ENCODE measurements around the gene CDK14.

CDK14 gene

DNA sequence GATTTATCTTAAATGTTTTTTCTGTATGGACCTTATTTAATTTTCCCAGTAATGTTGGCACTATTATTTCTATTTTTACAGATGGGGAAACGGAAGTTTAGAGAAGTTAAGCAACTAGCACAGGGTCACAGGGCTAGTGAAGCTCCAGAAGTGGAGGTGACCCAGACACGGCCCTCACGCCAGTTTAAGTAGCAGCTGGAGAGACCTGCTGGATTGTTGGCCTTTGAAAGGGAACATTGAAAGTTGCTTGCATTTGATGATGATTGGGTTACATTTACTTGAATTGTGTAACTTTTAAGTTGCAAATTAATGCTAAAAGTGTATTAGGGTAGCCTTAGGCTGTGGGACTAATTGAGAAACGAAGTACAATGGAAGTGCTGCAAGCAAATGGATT lies 25.6 kb downstream of the CDK14 start:
- TF ChIP-seq, protein P1, sequence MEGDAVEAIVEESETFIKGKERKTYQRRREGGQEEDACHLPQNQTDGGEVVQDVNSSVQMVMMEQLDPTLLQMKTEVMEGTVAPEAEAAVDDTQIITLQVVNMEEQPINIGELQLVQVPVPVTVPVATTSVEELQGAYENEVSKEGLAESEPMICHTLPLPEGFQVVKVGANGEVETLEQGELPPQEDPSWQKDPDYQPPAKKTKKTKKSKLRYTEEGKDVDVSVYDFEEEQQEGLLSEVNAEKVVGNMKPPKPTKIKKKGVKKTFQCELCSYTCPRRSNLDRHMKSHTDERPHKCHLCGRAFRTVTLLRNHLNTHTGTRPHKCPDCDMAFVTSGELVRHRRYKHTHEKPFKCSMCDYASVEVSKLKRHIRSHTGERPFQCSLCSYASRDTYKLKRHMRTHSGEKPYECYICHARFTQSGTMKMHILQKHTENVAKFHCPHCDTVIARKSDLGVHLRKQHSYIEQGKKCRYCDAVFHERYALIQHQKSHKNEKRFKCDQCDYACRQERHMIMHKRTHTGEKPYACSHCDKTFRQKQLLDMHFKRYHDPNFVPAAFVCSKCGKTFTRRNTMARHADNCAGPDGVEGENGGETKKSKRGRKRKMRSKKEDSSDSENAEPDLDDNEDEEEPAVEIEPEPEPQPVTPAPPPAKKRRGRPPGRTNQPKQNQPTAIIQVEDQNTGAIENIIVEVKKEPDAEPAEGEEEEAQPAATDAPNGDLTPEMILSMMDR (IDR thresholded peaks at IDR 0.05): no peak

DNA sequence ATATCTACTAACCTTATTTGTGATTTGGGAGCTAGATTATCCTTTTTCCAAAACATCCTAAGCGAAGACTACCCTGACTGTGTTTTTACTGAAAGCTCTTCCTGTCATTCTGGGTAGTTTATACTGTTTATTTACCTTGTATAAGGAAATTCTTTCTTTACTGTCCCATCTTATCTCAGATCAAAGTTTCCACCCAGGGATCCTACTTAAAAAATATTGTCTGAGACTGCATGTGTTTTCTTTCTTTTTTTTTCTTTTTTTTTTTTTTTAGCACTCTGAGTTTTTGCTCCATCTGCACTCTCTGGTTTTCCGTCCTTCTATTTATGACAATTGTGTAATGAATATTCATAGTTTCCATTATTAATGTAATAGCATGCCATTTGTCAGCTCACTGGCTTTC lies 26.5 kb downstream of the CDK14 start:
- TF ChIP-seq, protein P1 (IDR thresholded peaks at IDR 0.05): no peak

DNA sequence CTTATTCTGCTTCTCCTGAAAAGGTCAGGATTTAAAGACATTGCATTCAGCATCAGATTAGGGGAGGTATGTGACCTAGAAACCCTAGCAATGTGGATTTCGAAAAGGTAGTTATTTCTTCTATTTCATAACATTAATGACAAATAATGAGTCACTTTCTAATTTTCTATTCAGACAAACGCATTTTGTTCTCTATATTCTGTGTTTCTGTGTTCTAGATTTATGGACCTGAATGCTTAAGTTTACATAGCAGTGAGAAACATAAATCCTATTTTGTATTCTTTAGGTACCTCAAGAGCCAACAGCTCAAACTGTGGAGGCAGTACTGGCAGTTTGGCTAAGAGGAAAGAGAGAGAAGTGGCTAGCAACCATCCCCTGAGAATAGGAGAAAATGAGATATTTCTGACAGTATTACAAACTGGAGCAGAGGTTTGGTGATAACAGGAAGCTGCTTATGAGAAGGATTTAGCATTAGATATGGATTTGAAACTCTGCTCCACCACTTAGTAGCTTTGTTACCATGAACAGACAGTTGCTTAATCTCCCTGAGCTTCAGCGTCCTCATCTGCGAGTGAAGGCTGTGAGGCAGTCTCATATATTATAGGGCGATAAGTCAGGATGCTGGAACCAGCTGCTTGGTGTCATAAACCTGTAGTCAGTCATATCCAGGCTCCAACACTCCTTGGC lies 28.2 kb downstream of the CDK14 start:
- TF ChIP-seq, protein P1 (IDR thresholded peaks at IDR 0.05): no peak

DNA sequence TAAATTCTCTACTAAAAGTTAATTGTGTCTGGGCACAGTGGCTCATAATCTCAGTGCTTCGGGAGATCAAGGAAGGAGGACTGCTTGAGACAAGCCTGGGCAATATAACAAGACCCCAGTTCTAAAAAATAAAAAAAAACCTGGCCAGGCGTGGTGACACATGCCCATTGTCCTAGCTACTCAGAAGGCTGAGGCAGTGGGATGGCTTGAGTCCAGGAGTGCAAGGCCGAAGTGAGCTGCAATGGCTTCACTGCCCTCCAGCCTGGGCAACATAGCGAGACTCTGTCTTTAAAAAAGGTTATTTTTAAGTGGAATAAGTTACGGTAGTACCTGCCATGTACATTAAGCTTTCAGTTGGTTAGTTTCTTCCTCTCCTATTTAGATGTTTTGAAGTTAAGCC lies 28.9 kb downstream of the CDK14 start:
- TF ChIP-seq, protein P1 (IDR thresholded peaks at IDR 0.05): no peak

DNA sequence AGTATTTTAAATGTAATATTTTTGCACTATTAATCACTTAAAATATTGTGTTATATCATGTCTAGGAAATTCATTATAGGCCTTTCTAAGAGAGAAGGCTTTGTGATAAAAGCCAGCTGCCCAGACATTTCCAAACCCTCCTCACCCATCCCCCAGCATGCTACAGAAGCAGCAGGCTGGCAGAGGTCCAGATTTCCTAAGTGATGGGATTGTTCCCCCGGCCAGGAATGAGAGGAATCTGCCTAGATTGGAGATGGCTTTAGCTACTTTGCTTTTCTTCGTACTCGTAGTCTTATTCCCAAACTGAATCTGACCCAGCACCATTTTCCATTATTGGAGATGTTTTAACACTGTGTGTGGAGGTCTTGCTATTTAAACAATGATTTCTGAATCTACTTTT lies 29.4 kb downstream of the CDK14 start:
- TF ChIP-seq, protein P1 (IDR thresholded peaks at IDR 0.05): no peak

DNA sequence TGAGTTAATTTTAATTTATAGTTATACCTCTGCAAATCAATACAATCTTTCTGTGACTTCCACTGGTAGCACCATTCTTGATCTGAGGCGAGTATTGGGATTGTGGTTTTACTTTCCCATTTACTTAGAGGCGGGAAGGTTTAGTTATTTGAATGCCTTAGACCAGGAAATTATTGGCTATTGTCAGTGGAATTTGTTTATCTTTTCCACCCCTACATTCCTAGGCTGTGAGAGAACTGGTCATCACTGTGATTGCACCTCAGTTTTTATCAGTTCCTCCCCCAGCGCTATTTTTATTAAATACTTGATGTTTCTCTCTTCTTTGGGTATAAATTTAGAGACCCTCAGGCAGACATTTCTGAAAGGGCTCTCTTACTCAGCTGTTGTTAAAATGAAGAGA lies 29.9 kb downstream of the CDK14 start:
- TF ChIP-seq, protein P1 (IDR thresholded peaks at IDR 0.05): no peak

DNA sequence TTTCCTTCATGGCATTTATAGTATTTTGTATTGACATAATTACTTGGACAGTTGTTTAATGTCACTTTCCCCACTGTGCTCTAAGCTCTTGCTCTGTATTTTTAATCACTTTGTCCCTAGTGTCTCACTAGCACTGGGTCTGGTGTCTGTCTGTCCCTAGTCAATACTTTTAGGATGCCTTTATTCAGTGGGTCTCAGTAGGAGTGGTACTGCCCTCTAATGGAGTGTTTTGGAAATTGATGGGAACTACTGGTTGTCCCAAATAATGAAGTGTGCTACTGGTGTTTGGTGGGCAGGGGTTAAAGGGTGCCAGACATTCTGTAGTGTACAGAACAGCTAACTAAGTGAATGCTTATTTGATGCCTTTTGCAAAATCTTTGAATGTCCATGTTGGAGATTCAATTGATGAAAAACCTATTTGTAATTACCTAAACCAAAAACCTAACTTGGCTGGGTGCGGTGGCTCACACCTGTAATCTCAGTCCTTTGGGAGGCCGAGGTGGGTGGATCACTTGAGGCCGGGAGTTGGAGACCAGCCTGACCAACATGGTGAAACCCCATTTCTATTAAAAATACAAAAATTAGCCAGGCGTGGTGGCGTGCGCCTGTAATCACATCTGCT lies 33.3 kb downstream of the CDK14 start:
- TF ChIP-seq, protein P1 (IDR thresholded peaks at IDR 0.05): peak; percentile 61

Measured in LNCAP (cell line).